HFF-Myc (cell line): Measurements from ENCODE around the gene ARHGEF18.
"Not testable (repeated sequence)": the region's sequence is repeated elsewhere in the genome, so short reads cannot be mapped to it uniquely, and the experiment has no call there.

Experiments used
- DNase-seq: peaks from one replicate; pipeline ENCODE4 v3.0.0-alpha.2; 2011; ENCODE audit warnings: low read depth; ENCODE audit errors: extremely low read depth
- H3K4me3 ChIP-seq: replicated peaks from 2 replicates; pipeline ENCODE4 v1.5.1; 2011; ENCODE audit warnings: low read depth, mild to moderate bottlenecking, control low read depth, low read length
- CTCF ChIP-seq: IDR thresholded peaks from 2 replicates; pipeline ENCODE4 v1.5.1; 2012; ENCODE audit warnings: mild to moderate bottlenecking, low read depth, low read length, control low read depth; ENCODE audit errors: missing control alignments

Gene ARHGEF18

GRCh38 chr19:7346488-7346971, 2.2 kb upstream of the ARHGEF18 start:
- no peak for DNase-seq
- no peak for TF ChIP-seq CTCF
- no peak overlapping the region for H3K4me3 ChIP-seq

- not testable (repeated sequence) for DNase-seq, H3K4me3 ChIP-seq
These were observed 1.7 kb upstream of the ARHGEF18 start for GRCh38 chr19:7346997-7347396.

GRCh38 chr19:7349231-7349591, 474 bp downstream of the ARHGEF18 start:
- DNase-seq, result no peak
- TF ChIP-seq CTCF, result no peak
- H3K4me3 ChIP-seq, result no peak overlapping the region

GRCh38 chr19:7349961-7350711, 1.4 kb downstream of the ARHGEF18 start:
- DNase-seq, result no peak
- TF ChIP-seq CTCF, result no peak
- H3K4me3 ChIP-seq, result no peak overlapping the region

GRCh38 chr19:7351861-7352260, 3.1 kb downstream of the ARHGEF18 start:
- no peak overlapping the region for H3K4me3 ChIP-seq
- DNase-seq, result no peak
- no peak for TF ChIP-seq CTCF

- no peak for DNase-seq
- H3K4me3 ChIP-seq, result no peak overlapping the region
- no peak for TF ChIP-seq CTCF
These were observed 6.5 kb downstream of the ARHGEF18 start for GRCh38 chr19:7355151-7355820.

- no peak for TF ChIP-seq CTCF
- no peak for DNase-seq
These were observed 7.1 kb downstream of the ARHGEF18 start for GRCh38 chr19:7355871-7356270.

More at GRCh38 chr19:7355871-7356270, 7.1 kb downstream of the ARHGEF18 start:
- H3K4me3 ChIP-seq, result no peak overlapping the region
